CD1c-positive myeloid dendritic cell (primary cell): ENCODE data around the gene SLC22A3.

Experiments
- DNase-seq: peaks from one replicate; pipeline ENCODE4 v3.0.0-alpha.2; 2016; ENCODE audit errors: extremely low spot score

The SLC22A3 gene

DNA sequence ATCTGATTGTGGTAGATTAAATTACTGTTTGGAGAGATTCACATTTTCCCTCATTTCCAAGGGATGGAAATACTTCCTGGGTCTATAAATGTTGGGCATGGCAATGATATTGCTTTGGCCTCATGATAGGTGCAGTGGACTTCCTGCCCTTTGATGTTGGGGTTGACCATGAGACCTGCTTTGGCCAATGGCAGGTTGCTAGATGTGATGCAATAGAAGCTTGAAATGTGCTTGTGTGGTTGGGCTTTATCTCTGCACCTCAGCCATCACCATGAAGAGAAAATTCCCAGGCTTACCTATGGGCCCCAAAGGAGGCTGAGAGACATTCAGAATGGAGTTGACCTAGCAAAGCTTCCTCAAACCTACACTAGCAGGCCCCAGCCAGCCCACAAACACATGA lies 69.4 kb downstream of the SLC22A3 start:
- DNase-seq: no peak

DNA sequence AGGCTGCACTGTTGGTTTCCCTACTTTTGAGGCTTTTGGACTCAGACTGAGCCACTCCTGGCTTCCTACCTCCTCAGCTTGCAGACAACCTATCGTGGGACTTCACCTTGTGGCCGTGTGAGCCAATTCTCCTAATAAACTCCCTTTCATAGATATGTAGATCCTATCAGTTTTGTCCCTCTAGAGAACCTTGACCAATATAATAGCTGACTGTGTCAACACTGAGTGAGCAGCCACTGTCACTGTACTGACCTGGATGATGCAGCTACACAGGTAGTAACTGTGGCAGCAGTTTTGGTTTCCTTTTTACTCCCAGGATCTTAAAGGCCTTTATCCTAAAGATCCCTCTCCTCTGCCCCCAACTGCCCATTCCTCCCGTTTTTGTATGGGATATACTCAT lies 70.2 kb downstream of the SLC22A3 start:
- no peak for DNase-seq

GRCh38 chr6:160419488-160419887 lies 71.3 kb downstream of the SLC22A3 start:
- no peak for DNase-seq

DNA sequence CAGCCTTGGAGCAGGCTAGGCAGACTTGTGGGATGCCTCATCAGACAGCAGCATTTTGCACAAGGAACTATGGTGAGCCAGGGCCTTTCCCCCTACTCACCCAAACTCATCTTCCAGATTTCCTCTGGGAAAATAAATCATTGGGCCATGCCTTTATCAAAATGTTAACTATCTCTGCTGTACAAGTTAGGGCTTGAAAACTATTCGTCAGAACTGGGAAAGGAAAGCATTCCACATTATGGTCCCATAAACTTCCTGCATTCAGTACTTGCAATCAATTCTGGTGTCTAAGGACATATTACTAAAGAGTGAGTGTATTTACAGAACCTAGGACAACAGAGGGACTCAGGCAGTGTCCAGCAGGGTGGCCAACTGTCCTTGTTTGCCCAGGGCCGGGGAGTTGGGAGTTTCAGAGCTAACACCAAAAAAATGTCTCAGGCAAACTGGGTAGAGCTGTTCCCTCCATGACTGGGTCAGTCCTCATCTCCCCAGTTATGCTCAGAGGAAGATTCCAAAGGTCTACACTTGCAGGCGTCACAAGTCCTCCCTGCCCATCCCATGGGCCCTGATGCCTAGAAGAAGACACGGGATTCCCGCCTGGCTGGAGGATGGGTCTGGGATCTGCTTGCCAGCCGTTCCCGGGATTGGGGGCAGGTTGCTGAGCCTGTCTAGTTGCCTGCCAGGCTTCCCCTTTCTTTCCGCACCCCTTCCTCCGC lies 72.2 kb downstream of the SLC22A3 start:
- no peak for DNase-seq

DNA sequence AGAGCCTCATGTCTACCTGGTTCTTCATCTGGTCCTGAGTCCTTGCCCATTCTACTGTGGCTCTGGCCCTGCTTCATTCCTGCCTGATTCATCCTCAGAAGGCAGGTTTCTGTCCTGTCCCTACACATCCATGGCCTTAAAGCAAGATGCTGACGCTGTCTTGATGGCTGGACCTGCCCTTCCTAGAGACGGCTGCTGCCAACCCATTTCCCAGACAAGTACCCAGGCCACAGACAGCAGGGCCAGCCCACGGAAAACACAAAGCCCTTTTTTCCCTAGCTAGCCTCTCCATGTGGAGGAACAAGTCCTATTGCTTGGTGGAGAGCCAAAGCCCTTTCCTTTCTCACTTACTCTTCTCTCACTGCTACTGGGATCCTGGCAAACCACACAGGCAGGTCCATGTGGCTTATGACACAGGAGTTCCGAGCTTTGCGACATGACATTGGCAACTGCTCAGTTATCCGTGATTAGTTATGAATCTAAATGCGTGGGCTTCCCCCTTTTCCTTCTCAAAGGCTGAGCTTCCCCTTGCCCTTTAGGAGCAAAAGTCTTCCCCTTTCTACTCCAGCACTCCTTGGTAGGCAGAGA lies 72.9 kb downstream of the SLC22A3 start:
- no peak for DNase-seq

GRCh38 chr6:160421854-160422253 lies 73.7 kb downstream of the SLC22A3 start:
- no peak for DNase-seq

GRCh38 chr6:160424256-160424655 lies 76.1 kb downstream of the SLC22A3 start:
- no peak for DNase-seq

GRCh38 chr6:160426136-160426535 lies 78.0 kb downstream of the SLC22A3 start:
- DNase-seq: no peak

- no peak for DNase-seq
These were observed 79.3 kb downstream of the SLC22A3 start for GRCh38 chr6:160427312-160428068.

DNA sequence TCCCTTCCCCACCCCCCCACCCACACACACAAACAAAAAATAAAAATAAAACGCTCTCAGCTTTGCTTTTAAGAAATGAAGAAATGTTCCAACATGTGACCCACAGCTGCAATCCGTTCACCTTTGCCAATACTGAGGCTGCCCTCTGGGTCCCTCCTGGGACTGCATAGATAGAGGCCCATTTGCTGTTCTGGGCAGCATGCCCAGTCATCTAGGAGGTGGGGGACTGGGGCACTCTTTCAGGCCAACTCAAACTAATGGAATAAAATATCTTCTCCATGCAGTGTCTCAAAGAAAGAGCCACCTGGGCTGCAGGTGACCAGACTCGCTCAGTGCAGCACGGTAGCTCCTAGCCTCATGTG lies 79.9 kb downstream of the SLC22A3 start:
- DNase-seq: no peak

- DNase-seq: no peak
These were observed 80.8 kb downstream of the SLC22A3 start for GRCh38 chr6:160428818-160429619.

DNA sequence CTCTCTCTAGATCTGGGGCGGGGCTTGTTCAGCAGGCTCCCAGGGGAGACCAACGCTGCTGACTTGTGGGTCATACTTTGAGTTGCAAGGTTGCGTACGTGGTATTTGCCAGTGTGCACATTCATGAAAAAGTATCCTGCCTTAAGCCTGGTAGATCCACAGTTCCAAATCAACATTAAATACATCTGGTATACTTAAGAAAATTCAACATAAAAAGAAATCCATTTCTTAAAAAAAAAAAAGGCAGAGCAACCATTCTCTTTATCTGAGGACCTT lies 81.4 kb downstream of the SLC22A3 start:
- DNase-seq: no peak

DNA sequence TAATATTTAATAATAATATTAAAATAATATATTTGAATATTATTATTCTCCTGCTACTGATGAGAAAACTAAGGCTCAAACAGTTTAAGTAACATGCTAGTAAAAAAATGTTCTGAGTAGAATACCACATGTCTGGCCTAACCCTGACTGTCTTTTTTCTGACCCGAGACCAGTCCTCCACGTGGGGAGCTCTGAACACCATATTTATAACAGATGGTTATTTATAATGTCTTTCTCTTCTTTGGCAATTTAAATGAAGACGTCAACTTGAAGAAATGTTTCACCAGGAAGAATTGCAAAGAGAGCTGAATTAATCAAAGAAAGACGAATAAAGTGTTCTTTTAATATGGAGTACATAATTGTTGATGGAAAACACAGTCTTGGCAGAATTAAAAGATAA lies 82.0 kb downstream of the SLC22A3 start:
- DNase-seq: no peak

- no peak for DNase-seq
These were observed 82.6 kb downstream of the SLC22A3 start for GRCh38 chr6:160430751-160431150.

GRCh38 chr6:160431226-160431625 lies 83.0 kb downstream of the SLC22A3 start:
- no peak for DNase-seq

DNA sequence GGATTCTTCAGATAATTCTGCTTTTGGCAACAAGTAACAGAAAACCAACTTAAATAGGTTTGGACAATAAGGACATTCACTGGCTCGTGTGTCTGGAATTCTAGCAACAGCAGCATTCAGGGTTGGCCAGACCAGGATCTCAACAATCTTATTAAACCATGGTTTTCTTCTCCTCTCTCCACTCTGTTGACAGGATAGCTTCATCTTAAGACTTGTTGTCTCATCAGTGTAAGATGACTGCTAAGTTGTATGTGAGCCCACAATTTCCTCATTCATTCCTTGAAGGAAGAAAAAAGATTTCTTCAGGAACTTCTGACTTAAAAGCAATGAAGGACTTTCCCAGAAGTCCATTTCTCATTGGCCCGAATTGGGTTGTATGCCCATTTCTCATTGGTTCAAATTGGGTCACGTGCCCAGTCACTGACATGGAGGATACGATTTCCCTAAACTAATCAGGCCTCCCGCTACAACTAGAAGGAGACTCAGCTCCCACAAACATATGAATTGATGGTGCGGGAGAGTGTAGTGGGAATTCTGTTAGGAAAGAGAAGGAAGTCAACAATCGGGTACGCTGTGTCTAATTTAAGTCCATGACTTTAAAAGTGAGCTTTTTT lies 83.7 kb downstream of the SLC22A3 start:
- no peak for DNase-seq

- DNase-seq: no peak
These were observed 87.8 kb downstream of the SLC22A3 start for GRCh38 chr6:160435935-160436334.

- DNase-seq: no peak
These were observed 89.0 kb downstream of the SLC22A3 start for GRCh38 chr6:160437154-160437553.

- DNase-seq: no peak
These were observed 89.6 kb downstream of the SLC22A3 start for GRCh38 chr6:160437775-160438174.

DNA sequence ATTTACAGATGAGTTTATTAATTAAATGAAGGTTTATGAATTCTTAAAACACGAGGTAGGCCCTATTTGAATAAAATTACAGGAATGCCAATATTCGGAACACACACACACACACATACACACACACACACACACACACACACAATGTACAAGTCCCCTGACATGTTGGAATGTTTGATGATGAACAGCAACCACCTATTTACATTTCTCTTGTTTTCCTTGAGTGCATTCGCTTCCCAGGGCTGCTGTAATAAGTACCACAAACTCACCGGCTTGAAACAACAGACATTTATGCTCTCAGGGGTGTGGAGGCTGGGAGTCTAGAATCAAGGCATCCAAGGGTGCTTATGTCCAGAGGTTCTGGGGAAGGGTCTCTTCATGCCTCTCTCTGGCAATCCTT lies 90.3 kb downstream of the SLC22A3 start:
- no peak for DNase-seq

- no peak for DNase-seq
These were observed 91.6 kb downstream of the SLC22A3 start for GRCh38 chr6:160439751-160440150.

DNA sequence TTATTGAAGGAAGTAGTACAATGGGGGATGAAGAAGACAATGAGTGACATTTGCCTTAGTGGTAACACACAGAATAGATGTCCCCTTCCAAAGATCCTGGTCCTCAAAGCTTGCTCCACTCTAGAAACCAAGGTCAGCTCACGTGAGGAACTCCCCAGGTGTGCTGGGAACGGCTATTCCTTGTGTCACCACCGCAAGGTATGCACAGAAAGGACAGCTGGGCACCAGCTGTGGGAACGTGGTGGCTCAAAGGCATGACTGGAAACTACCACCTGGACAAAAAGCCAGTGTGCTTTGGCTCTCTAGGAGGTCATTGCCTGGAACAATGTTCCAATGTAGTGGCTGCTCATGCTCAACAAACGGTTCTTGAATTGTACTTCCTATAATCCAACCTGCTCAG lies 94.0 kb downstream of the SLC22A3 start:
- no peak for DNase-seq
